Mesothelial cell of epicardium (in vitro differentiated cells): ENCODE measurements around the gene MORC1. TPM values are rescaled to one million over a fixed set of nuclear protein-coding genes. Genes with fewer than 3 reads are reported as not detected.

Source experiments
- DNase-seq, 2 experiments: peaks; one replicate each; pipeline ENCODE4 v3.0.0; 2021; ENCODE audit warnings: low spot score in 2 of 2; ENCODE audit not compliant: unreplicated experiment in 2 of 2
- H3K27ac Mint-ChIP-seq: 2 replicates; pipeline ENCODE4 v1.8.0; 2021; ENCODE audit warnings: mixed read lengths
- H3K27me3 Mint-ChIP-seq: 2 replicates; pipeline ENCODE4 v1.8.0; 2021; ENCODE audit warnings: low read depth, mixed read lengths
- H3K36me3 Mint-ChIP-seq: 2 replicates; pipeline ENCODE4 v1.8.0; 2021; ENCODE audit warnings: mixed read lengths
- H3K4me1 Mint-ChIP-seq: 2 replicates; pipeline ENCODE4 v1.8.0; 2021; ENCODE audit warnings: mixed read lengths
- H3K4me3 Mint-ChIP-seq: 2 replicates; pipeline ENCODE4 v1.8.0; 2021; ENCODE audit warnings: mild to moderate bottlenecking, moderate library complexity, mixed read lengths
- H3K9me3 Mint-ChIP-seq: 2 replicates; pipeline ENCODE4 v1.8.0; 2021; ENCODE audit warnings: mixed read lengths
- CTCF ChIP-seq: fragments of 200-600 bp; sonication (generic); IDR thresholded peaks from one replicate; pipeline ENCODE4 v1.5.0; 2021; ENCODE audit warnings: antibody characterized with exemption; ENCODE audit not compliant: unreplicated experiment
- total RNA-seq: library from RNA; stranded (reverse); gene quantifications from 3 replicates; pipeline ENCODE4 v1.2.1, GENCODE V29; 2021

Gene MORC1
- total RNA-seq, 1 donor from 2014 or later, result 0.18 TPM

GRCh38 chr3:108951820-108952501 is 166.0 kb downstream of the MORC1 start:
- Mint-ChIP-seq H3K36me3 (no peaks in the 10 kb centered on the region), H3K4me1 (peaks cover 25% of the 10 kb centered on the region), H3K9me3 (no peaks in the 10 kb centered on the region), H3K27ac (peak overlapping the region; percentile 40), H3K4me3 (no peak overlapping the region), H3K27me3 (no peaks in the 10 kb centered on the region)
- no peak for TF ChIP-seq CTCF
- no peak for DNase-seq

GRCh38 chr3:108947855-108948254 is 170.1 kb downstream of the MORC1 start:
- DNase-seq, result no peak
- H3K27me3 Mint-ChIP-seq, result no peaks in the 10 kb centered on the region
- no peaks in the 10 kb centered on the region for H3K9me3 Mint-ChIP-seq
- TF ChIP-seq CTCF, result no peak
- no peaks in the 10 kb centered on the region for H3K36me3 Mint-ChIP-seq
- H3K4me3 Mint-ChIP-seq, result no peak overlapping the region
- no peak overlapping the region for H3K27ac Mint-ChIP-seq
- H3K4me1 Mint-ChIP-seq, result peaks cover 19% of the 10 kb centered on the region

GRCh38 chr3:108946292-108947285 is 171.3 kb downstream of the MORC1 start:
- Mint-ChIP-seq H3K4me1 (peaks cover 15% of the 10 kb centered on the region), H3K27me3 (no peaks in the 10 kb centered on the region), H3K27ac (no peak overlapping the region), H3K36me3 (no peaks in the 10 kb centered on the region), H3K9me3 (no peaks in the 10 kb centered on the region), H3K4me3 (no peak overlapping the region)
- TF ChIP-seq CTCF, result no peak
- DNase-seq, result no peak

GRCh38 chr3:108940568-108941263 is 177.2 kb downstream of the MORC1 start:
- no peaks in the 10 kb centered on the region for H3K27me3 Mint-ChIP-seq
- peaks cover 32% of the 10 kb centered on the region for H3K4me1 Mint-ChIP-seq
- H3K27ac Mint-ChIP-seq, result peak overlapping the region; percentile 32
- no peaks in the 10 kb centered on the region for H3K9me3 Mint-ChIP-seq
- no peak for DNase-seq
- H3K36me3 Mint-ChIP-seq, result no peaks in the 10 kb centered on the region
- no peak overlapping the region for H3K4me3 Mint-ChIP-seq
- TF ChIP-seq CTCF, result no peak

GRCh38 chr3:108940166-108940565 is 177.8 kb downstream of the MORC1 start:
- H3K36me3 Mint-ChIP-seq, result no peaks in the 10 kb centered on the region
- no peak for DNase-seq
- H3K27ac Mint-ChIP-seq, result peak overlapping the region; percentile 32
- peaks cover 32% of the 10 kb centered on the region for H3K4me1 Mint-ChIP-seq
- no peak for TF ChIP-seq CTCF
- no peak overlapping the region for H3K4me3 Mint-ChIP-seq
- H3K27me3 Mint-ChIP-seq, result no peaks in the 10 kb centered on the region
- H3K9me3 Mint-ChIP-seq, result no peaks in the 10 kb centered on the region
